GM19438 (cell line): ENCODE results near the gene DNAH6.

Experiments
- ATAC-seq: cut with Tn5 transposase; IDR thresholded peaks from one replicate; pipeline ENCODE4 v1.9.1; 2021; ENCODE audit warnings: low read depth; ENCODE audit not compliant: unreplicated experiment

The DNAH6 gene

DNA sequence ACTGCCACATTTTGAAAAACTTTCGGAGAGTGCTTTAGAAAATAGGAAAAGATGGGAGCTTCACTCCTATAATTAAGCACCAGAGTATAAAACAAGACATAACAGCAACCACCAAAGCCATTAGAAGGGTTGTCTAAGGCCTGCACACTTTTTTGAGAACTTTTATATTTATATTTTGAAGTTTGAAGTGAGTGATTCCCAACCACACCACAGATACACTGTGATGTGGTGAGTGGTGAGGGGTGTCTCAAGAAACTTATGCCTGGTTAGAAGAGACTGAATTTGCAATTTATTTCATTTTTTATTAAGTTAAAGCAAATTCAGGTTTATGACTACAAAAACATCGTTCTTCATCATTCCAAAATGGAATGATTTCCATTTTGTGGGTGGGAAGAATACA lies 161.9 kb downstream of the DNAH6 start:
- ATAC-seq = no peak

DNA sequence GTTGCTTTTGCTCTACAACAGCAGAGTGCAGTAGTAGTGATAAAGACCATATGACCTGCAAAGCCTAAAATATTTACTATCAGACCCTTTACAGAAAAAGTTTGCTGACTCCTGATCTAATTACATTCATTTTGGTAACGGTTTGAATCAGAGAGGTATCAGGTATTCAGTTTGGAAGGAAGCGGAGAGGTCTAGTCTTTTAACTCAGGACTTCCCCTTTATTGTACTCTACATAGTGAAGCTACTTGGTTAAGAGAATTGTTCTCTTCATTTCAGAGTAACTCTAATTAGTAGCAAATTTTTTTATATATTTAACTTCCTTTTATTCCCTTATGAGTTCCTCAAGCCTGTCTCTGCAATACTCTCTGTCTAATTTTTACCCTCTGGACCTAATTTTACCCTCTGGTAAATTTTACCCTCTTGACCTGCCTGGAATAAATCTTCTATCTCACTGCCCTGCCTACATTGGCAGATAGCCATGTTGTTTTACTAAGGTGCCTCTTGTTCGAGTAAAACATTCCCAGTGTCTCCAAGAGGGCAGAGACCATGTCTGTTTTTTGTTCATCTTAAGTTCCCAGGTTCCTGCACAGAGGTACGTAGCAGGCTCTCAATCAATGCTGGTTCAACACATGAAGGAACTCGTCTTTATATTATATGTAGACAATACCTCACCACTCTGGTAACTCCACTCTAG lies 170.6 kb downstream of the DNAH6 start:
- no peak for ATAC-seq

DNA sequence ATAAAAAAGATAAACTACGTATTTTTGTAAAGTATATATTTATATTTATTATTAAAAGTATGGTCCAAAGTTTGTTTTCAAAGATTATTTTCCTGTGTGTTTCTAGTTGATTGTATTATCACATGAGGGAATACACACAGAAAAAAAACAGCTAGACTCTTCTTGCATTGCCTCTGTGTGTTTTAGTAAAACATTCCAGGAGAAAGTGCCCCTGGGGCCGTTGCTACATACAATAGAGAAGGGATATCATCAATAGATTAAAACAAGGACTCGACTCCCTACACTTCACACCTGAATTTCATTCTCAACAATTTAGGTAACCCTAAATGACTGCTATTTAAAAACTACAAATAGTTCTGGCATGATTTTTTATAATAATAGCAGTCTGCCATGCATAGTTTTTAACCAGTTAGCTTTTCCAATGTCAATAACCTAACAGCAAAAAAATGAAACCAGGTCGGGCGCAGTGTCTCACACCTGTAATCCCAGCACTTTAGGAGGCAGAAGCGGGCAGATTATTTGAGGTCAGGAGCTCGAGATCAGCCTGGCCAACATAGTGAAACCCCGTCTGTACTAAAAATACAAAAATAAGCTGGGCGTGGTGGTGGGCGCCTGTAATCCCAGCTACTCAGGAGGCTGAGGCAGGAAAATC lies 171.3 kb downstream of the DNAH6 start:
- no peak for ATAC-seq

DNA sequence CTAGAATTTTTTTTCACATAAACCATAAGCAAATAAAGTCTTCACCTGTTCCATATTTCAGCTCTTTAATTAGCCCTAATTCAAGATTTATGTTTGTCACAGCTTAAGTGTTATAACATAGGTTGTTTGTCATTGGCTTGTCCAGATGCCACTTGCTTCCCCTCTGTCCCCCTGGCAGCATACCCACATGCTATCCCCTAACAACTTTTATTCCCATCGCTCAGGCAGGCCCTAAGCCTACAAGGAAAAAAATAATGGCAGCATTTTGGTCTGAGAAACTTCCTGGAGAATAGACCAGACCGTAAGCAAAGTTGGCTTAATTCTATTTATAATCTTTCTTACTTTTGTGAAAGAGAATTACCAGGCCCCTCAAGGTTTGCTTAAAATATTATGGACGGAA lies 173.9 kb downstream of the DNAH6 start:
- ATAC-seq = no peak

DNA sequence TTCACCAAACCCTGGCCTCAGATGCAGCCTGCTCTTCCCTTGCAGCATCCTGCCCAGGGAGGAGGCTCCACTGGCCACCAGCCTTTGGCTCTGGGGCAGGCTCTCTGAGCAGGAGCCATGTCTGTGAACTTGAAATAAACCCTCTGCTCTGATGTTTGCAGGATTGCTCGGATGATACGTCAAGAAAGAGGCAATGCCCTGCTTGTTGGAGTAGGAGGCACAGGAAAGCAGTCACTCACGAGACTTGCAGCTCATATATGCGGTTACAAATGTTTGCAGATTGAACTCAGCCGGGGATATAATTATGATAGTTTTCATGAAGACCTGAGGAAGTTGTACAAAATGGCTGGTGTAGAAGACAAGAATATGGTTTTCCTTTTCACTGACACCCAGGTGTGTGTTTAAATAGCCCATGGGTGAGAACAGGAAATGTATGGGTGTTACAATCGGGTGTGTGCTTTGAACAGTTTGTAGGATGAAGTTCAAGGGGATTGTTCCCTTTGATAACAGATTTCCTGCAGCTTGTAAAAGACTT lies 177.9 kb downstream of the DNAH6 start:
- no peak for ATAC-seq

DNA sequence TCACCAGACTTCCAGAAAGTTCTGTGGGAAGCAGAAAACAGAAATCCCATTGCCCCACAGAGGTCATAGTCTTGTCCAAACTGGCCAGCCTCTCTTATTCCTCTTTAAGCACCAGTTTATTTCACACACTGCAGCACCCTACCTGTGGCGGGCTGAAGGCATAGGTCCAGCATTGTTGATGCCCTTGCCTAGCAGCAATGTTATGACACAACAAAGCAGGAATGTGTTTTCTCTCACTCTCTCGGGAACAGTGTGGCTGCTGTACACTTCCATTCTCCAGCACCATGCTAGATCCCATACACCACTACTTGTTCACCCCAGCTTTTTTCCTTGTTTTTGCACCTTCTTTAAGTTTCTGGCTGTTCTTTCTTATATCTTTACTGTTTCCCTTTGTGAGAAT lies 181.6 kb downstream of the DNAH6 start:
- ATAC-seq = no peak

DNA sequence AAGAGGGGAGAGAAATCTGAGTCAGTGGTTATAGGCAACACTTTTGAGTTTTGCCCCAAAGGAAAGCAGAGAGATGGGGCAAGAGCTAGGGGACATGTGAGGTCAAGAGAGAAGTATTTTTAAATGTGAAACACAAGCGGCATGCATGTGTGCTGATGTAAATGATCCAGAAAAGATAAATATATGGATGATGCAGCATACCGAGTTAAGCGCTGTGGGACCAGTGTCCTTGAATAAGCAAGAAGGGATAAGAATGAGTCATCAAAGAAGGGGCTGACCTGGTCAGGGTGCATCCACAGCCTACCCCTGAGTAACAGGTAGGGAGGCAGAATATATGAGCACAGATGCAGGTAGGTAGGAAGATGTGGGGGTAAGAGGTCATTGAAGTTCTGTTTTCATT lies 183.7 kb downstream of the DNAH6 start:
- no peak for ATAC-seq

DNA sequence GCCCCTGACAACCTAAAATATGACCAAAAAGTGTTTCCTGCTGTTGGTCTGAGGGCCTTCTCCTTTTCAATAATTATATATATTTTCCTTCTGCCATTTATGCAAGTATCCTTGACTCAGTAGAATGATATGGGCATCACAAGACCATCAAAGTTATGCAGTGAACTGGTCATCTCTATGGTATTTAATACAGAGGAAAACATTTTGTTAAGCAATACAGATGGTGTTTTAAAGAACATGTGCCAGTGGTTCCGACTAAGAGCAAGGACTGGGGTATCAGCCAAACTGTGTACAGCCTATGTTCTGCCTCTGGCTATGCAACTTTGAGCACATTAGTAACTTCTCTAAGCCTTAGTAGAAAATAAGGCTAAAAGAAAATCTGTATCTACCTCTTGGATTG lies 185.6 kb downstream of the DNAH6 start:
- ATAC-seq = no peak

DNA sequence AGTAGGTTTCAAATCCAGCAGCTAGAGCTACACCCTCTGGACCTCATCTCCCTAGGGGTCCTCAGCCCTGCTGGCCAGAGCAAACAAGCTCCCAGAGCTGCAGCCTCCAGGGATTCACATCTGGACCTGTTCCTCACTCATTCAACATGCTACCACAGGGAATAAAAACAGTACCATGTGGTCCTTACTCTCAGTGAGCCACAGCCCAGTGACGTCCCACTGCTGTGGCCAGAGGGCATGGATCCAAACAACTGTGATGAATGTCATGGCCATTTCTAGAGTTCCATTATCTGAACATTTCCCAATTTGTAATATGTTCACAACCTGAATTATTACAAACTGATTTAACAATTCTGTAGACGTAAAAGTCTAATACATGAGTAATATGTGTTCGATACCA lies 186.6 kb downstream of the DNAH6 start:
- ATAC-seq = no peak

DNA sequence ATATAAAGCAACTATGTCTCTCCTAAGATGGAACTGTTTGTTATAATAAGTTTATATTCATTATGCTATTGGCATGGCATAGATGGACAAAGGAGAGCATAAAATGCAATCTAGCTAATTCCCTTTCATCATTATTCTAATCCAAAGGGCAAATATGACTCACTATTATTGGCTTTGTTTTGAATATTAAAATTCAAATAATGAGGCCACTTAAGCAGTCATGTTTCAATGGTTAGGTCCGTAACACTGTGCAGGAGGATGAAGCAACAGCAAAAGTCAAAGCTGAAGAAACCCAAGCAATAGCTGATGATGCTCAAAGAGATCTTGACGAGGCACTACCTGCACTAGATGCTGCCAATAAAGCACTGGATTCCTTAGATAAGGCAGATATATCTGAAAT lies 187.5 kb downstream of the DNAH6 start:
- ATAC-seq = no peak

DNA sequence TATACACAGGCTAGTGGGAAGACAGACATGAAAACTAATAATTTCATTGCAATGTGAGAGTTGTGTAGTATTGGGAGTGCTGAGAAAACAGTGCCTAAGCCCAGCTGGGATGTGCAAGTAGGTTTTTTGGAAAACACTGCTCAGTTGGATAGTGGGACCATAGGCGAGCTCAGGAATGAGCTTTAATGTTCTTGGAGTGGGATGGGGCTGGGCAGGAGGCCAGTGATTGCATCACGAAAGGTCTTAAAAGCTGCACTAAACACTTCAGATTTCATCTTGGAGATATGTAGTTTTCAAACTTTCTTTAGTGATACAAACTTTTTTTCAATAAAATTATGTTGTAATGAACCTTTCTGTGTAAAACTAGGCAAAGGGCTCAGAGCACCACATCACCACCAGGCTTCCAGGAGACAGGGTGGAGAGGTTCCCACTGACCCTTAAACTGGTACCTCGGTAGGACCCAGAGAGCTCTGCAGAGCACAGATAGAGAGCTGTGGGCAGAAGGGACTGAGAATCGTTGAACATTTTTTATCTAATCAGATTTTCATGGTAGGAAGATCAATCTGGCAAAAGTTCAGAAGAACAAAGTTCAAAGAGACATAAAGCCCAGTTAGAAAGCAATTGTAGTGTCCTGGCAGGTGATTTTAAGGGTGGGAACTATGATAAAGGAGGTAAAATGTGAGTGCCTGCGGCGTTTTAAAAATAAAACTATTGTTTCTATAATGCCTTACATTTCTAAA lies 188.4 kb downstream of the DNAH6 start:
- ATAC-seq = no peak

DNA sequence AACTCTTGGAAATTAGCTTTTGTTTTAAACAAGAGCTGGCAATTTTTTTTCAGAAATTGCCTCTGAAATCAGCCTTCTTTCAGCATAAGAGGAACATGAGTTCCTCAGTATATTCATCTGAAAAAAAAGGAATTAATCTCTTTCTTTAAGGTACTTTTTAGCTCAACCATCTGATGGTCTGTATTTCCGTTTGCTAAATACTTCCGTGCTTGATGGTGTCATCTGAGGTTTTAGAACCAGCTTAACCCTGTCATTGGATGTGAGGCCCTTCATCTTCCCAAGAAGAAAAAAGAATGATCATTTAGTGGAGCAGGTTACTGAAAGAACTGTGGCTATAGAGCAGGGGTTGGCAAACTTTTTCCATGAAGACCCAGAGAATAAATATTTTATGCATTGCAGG lies 189.6 kb downstream of the DNAH6 start:
- no peak for ATAC-seq

DNA sequence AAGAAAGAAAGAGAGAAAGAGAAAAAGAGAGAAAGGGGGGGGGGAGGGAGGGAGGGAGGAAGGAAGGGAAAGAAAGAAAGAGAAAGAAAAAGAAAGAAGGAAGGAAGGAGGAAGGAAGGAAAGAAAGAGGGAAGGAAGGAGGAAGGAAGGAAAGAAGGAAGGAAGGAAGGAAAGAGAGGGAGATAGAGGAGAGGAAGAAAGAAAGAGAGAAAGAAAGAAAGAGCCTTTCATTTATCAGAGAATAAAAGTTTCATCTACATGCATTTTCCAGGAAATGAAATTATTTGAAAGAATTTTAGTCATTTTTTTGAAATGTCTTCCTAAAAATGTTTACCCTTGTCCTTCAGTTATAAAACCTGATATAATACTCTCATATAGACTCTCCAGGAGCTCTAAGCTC lies 192.1 kb downstream of the DNAH6 start:
- ATAC-seq = no peak

DNA sequence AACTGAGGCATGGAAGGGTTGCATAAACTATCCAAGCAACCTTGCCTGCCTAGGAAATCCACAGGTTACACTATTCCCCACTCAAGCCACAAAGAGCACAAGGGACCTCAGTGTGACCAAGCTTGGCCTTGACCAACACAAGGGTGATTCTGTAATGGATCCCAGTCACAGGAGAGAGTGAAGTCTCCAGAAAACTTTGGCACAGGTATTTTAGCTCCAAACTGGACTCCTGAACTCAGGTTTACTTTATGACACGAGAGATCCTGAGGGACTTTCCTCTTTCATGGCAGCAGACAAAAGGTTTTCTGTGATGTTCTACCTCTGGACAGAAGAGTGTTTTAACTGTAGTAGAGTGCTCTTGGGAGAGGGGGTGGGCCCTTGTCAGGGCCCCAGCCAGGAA lies 195.4 kb downstream of the DNAH6 start:
- no peak for ATAC-seq

DNA sequence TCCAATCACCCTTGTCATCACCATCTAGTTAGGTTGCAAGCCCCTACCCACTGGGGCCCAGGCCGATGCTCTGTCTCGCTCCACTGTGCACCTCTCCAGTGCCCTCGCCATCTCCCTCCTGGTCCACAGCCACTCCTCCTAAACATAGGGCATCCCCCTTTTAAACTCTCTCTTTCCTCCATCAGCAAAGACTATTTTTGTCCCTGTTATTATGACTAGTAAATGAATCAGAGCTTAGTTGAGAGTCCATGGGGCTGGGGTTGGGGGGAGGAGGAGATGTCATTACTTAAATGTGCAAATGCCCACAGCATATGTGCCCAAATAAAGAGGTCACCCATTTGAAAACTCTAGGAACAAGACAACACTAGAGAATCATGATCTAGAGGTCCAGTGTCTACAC lies 197.1 kb downstream of the DNAH6 start:
- no peak for ATAC-seq

DNA sequence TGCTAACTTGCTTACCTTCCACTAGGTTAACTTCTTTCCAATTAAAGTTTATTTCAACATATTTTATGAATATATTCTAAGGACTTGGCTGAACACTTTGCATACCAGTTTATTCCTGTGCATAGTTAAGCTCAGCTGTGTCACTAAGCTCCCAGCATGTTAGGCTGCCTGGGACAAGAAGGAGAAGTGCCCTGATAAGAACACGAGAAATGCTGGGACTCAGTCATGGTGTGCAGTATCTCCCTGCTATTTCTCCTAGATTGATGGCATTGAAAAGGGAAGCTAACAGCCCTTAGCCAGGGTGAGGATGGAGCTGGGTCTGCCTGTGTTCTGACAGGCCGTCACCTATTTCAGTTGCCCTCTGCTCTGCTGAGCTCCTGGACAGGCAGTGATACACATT lies 200.3 kb downstream of the DNAH6 start:
- ATAC-seq = no peak

DNA sequence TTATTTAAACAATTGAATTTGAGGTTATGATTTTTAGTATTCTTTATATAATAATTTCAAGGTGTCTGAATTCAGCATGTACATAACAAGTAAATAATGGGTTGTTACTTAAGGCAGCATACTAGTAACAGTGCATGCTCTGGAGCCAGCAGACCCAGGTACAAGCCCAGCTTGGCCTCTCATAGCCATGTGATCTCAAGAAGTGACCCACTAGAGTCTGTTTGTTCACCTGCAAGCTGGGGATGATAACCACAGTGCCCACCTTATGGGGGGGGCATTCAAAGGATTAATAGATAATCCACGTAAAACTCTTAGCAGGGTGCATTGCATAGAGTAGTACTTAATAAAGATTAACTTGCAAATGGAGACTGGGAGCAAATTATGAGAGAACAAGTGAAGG lies 201.0 kb downstream of the DNAH6 start:
- no peak for ATAC-seq

DNA sequence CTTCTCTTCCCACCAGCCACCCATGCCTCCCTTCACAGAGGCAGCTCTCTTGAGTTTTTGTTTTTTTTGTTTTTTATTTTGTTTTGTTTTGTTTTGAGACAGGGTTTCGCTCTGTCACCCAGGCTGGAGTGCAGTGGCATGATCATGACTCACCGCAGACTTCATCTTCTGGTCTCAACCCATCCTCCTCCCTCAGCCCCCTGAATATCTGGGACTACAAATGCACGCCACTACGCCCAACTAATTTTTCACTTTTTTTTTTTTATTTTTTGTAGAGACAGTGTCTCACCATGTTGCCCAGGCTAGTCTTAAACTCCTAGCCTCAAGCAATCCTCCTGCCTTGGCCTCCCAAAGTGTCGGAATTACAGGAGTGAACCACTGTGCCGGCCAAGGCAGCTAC lies 203.1 kb downstream of the DNAH6 start:
- ATAC-seq = no peak

DNA sequence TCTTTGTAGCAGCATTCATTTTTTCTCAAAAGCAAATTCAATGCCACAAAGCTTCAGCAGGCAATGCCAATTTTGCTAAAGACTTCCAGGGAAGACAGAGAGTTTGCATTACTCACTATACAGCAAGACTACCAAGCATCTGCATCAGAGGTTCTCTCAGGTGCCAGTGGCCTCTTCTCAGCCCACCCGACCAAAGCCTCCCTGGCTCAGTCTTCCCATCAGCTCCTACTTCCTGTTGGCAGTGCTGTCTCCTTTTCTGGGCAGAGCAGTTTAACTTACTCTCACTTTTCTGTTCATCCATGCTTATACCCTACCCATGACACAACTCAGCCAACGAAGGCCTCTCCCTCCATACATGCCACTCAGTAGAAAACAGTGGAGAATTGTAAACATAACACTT lies 207.5 kb downstream of the DNAH6 start:
- no peak for ATAC-seq

DNA sequence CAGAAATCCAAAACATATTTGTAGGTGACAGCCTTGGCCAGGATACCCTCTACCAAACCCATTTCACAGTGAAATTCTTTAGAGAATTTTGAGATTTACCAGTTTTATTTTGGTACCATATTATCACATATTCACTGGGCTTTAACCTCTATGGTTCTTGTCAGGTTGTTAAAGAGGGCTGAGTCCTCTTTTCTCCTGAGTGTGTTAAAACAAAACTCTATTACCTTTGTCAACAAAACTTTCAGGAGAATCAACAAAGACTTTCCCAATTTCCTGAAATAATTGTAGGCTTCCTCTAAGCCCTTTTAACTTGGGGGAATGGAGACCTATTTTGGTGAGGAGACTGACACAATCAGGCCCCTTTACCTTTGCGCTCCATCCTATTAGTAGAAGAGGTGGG lies 209.4 kb downstream of the DNAH6 start:
- ATAC-seq = no peak

DNA sequence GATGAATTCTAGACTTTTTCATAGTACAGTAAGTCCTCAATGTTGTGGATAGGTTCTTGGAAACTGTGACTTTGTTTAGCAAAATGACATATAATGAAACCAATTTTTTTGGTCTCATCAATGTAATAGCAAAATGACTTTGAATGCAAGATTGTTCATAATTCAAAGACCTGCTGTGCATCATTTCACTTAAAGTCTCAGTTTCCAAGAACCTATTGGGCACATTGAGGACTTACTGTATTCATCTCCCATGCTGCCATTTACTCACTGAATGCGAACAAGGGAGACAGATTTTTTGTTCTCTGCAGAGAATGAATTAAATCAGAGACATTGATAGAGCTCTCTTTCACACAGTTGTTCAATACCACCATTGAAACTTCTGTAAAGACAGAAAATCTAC lies 211.0 kb downstream of the DNAH6 start:
- no peak for ATAC-seq

DNA sequence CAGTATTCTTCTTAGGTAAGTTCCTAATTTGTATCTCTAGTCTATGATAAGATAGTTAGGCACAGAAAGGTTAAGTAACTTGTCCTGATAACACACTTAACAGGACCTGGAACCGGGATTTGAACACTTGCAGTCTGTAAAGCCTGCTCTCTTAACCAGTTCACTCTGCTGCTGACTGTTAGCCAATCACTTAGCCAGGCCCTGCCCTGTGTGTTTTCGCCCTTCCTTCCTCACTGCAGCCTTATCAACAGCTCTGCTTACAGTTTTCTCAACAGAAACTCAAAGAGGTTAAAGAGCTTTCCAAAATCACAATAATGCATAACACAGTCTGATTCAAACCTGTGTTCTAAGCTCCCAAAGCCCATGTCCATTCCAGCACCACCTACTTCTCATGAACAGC lies 212.9 kb downstream of the DNAH6 start:
- ATAC-seq = no peak
